Measurements from ENCODE around the gene FYB1. TPM values are rescaled to one million over a fixed set of nuclear protein-coding genes. Genes with fewer than 3 reads are reported as not detected.

Gene FYB1
- total RNA-seq, 1 donor from 2014 or later = not detected

GRCh38 chr5:39076101-39076756 lies 143.1 kb downstream of the FYB1 start:
- H3K4me3 ChIP-seq (ENCODE audit: low read depth, low read length) = no peak overlapping the region
- no peak for DNase-seq (ENCODE audit: low read depth)
- TF ChIP-seq, protein P1, sequence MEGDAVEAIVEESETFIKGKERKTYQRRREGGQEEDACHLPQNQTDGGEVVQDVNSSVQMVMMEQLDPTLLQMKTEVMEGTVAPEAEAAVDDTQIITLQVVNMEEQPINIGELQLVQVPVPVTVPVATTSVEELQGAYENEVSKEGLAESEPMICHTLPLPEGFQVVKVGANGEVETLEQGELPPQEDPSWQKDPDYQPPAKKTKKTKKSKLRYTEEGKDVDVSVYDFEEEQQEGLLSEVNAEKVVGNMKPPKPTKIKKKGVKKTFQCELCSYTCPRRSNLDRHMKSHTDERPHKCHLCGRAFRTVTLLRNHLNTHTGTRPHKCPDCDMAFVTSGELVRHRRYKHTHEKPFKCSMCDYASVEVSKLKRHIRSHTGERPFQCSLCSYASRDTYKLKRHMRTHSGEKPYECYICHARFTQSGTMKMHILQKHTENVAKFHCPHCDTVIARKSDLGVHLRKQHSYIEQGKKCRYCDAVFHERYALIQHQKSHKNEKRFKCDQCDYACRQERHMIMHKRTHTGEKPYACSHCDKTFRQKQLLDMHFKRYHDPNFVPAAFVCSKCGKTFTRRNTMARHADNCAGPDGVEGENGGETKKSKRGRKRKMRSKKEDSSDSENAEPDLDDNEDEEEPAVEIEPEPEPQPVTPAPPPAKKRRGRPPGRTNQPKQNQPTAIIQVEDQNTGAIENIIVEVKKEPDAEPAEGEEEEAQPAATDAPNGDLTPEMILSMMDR (IDR thresholded peaks at IDR 0.05; ENCODE audit: insufficient read depth, low read length, poor library complexity, severe bottlenecking) = no peak

GRCh38 chr5:39074017-39074814 lies 145.1 kb downstream of the FYB1 start, which contains the start of gene RICTOR:
TSS of gene RICTOR (minus strand) at chr5:39074399. CDS start at chr5:39074377, 22 bp downstream.
- Histone ChIP-seq H3K4me3 (ENCODE audit: low read depth, low read length) (peak within 1 kb of the TSS; percentile 99), H3K27me3 (ENCODE audit: control insufficient read depth, insufficient read depth, low read length) (no peaks in the 10 kb centered on the region), H3K36me3 (ENCODE audit: control insufficient read depth, insufficient read depth, low read length) (no peaks in the 10 kb centered on the region)
- DNase-seq (ENCODE audit: low read depth) = no peak
- TF ChIP-seq, protein P1 (IDR thresholded peaks at IDR 0.05; ENCODE audit: insufficient read depth, low read length, poor library complexity, severe bottlenecking) = no peak

More at GRCh38 chr5:39076101-39076756, 143.1 kb downstream of the FYB1 start:
- no peaks in the 10 kb centered on the region for H3K27me3 ChIP-seq (ENCODE audit: control insufficient read depth, insufficient read depth, low read length)
- no peaks in the 10 kb centered on the region for H3K36me3 ChIP-seq (ENCODE audit: control insufficient read depth, insufficient read depth, low read length)

GRCh38 chr5:39073767-39074016 lies 145.7 kb downstream of the FYB1 start:
- peak overlapping the region; percentile 99 for H3K4me3 ChIP-seq (ENCODE audit: low read depth, low read length)
- H3K27me3 ChIP-seq (ENCODE audit: control insufficient read depth, insufficient read depth, low read length) = no peaks in the 10 kb centered on the region
- DNase-seq (ENCODE audit: low read depth) = no peak
- TF ChIP-seq, protein P1 (IDR thresholded peaks at IDR 0.05; ENCODE audit: insufficient read depth, low read length, poor library complexity, severe bottlenecking) = no peak
- H3K36me3 ChIP-seq (ENCODE audit: control insufficient read depth, insufficient read depth, low read length) = no peaks in the 10 kb centered on the region

GRCh38 chr5:39072925-39073766 lies 146.2 kb downstream of the FYB1 start:
- no peak for DNase-seq (ENCODE audit: low read depth)
- Histone ChIP-seq H3K27me3 (ENCODE audit: control insufficient read depth, insufficient read depth, low read length) (no peaks in the 10 kb centered on the region), H3K36me3 (ENCODE audit: control insufficient read depth, insufficient read depth, low read length) (no peaks in the 10 kb centered on the region), H3K4me3 (ENCODE audit: low read depth, low read length) (peak overlapping the region; percentile 99)
- TF ChIP-seq, protein P1 (IDR thresholded peaks at IDR 0.05; ENCODE audit: insufficient read depth, low read length, poor library complexity, severe bottlenecking) = no peak

DNA sequence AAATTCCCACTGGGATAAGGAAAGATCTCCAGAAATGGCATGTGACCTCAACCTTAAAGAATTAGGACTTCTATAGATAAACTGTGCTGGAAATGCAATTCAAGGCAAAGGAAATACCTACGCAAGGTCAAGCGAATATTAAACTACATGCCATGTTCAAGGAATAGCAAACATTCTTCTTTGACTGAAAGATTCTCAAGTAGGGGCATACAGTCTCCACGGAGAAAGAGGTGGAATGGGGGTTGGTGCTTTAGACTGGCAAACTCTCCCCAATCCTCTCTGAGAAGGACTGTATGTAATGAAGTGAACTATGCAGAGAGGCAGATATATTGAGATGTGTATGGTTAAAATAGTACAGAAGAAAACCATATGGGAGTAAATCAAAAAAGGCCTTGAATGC lies 151.3 kb downstream of the FYB1 start:
- H3K4me3 ChIP-seq (ENCODE audit: low read depth, low read length) = no peak overlapping the region
- TF ChIP-seq, protein P1 (IDR thresholded peaks at IDR 0.05; ENCODE audit: insufficient read depth, low read length, poor library complexity, severe bottlenecking) = no peak
- DNase-seq (ENCODE audit: low read depth) = no peak
- H3K27me3 ChIP-seq (ENCODE audit: control insufficient read depth, insufficient read depth, low read length) = no peaks in the 10 kb centered on the region
- H3K36me3 ChIP-seq (ENCODE audit: control insufficient read depth, insufficient read depth, low read length) = no peaks in the 10 kb centered on the region

Measured in kidney epithelial cell (primary cell).